Eye (tissue), 1 donor: Measurements from ENCODE around the gene LRRC2.
"Not testable (repeated sequence)": the region's sequence is repeated elsewhere in the genome, so short reads cannot be mapped to it uniquely, and the experiment has no call there.

Source experiments
- DNase-seq: peaks from one replicate; pipeline ENCODE4 v3.0.0-alpha.2; 2015

LRRC2 gene

DNA sequence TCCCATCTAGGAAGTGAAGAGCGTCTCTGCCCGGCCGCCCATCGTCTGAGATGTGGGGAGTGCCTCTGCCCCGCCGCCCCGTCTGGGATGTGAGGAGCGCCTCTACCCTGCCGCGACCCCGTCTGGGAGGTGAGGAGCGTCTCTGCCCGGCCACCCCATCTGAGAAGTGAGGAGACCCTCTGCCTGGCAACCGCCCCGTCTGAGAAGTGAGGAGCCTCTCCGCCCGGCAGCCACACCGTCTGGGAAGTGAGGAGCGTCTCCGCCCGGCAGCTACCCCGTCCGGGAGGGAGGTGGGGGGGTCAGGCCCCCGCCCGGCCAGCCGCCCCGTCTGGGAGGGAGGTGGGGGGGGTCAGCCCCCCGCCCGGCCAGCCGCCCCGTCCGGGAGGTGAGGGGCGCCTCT is 71.6 kb downstream of the LRRC2 start:
- DNase-seq, result not testable (repeated sequence)

DNA sequence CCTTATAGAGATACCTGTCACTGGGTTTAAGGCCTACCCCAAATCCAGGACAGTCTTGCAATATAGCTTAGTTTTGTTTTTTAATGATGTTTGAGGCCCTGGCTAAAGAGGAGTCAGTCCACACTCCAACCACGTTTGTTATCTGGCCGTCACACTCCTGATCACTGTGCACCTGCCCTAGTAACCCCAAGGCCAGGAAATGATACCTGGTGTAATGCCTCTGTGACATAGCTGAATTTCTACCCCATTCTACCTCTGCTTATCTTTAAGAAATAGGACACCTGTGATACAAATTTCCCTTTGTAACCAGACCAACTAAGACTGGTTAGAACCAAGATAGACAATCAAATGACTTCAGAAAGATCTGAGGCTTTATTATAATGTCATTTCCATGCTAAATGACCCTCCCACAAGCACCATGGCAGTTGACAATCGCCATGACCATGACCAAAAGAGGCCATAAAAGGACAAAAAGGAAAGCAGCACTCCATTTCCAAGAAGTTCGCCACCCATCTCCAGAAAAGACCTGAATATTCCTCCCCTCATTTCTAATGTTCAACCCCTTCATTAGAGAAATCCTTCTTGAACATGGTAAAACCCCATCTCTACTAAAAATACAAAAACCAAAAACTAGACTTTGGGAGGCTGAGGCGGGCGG is 73.1 kb downstream of the LRRC2 start:
- DNase-seq, result no peak

DNA sequence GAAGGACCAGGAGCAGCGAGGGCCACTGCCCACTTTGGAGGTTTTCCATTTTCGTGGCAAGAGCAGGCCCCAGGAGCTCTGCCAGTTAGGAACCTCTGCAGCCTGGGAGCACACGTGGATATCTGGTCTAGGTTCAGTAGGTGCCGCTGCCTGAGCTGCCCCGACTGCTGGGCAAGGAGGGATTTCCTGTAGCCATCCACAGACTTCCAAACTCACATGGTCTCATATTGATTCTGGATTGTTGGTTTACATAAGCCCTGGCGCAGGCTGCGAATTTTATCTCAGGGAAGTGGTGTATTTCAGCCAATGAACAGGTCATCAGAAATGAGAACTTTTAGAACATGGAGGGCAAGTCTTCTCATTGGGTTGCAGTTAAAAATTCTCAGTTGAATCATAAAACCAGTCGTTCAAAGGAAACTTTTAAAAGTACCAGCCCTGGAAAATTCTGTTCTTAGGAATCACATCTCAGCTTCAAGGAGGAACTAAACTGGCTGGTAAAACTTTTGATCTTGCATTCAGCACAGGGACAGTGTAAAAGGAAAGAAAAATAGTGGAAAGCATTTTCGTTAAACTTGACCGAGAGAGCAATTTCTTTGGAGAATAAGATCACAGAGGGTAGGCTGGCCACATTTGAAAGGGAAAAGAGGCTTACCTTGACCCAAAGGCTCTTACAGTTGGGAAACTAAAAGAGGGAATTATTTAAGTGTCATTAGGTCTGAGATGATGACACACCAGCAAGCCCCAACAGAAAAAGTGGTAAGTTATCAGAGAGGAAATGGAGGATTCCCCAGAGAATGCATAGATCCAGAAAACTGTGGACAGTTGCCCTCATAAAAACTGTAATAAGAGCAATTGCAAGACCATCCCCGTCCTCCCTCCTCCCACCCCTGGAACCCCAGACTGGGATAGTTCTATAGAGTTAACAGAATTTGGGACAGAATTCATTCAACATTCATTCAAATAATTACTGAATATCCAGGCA is 74.7 kb downstream of the LRRC2 start:
- no peak for DNase-seq

DNA sequence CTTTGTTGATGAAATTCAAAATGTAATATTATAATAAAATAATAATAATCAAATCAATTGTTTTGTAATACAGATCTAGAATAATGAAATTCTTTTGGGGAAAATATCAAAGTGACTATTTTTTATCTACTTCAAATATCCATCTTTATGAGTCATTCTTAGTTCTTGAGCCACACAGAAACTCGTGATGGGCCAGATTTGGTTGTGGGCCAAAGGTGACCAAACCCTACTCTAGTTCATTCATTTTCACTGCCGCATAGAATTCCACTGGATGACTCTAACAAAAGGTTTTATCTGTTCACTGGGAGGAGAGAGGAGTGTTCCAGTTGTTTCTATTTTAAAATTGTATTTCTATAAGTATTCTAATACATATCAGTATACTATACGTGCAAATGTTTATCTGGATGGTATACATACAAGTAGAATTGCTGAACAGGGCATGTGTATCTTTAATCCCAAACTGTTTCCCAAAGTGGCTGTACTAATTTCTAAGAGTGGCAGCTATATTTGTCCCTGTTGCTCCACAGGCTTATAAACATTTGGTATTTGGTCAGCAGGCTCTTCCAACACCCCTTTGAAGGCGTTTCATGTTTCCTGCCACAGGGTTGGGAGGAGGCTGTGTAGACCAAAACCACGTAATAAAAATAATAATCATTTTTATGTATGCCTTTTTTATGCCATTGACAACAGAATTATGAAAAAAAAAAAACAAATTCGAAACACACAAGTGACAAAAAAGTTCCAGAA is 75.6 kb downstream of the LRRC2 start:
- DNase-seq, result no peak

DNA sequence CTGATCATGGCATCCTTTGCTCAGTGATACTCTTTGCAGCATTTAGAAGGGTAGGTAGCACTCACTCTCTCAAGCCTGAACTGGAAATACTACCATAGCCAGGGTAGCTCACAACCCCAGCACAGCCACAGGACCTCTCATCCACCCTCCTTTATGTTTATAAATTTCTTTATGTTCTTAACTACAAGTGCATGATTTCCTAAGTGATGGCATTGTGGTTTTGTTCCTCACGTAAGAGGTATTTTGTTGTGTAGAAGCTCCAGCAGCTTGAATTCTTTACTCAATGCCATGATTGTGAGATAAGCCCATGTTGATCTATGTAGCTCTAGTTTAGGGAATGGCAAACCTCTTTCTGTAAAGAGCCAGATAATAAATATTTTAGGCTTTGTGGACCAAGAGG is 76.2 kb downstream of the LRRC2 start:
- no peak for DNase-seq

DNA sequence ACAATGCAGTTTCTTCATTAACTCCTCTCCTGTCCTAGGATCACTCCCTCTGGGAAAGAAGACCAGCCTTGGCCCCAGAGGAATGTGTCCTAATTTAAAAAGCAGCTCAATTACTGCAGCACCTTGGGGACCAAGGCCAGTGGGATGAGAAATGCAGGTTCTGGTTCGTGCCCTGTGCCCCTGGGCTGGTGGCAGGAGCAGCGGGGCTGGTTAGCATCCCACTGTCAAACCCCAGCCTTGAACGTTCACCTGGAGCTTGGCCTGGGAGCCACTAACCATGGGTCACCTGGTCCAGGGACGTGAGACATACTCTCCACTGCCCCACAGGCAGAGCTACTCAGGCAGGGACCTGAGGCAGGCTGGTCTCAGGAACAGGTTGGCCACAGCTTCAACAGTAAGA is 76.7 kb downstream of the LRRC2 start:
- DNase-seq, result no peak

DNA sequence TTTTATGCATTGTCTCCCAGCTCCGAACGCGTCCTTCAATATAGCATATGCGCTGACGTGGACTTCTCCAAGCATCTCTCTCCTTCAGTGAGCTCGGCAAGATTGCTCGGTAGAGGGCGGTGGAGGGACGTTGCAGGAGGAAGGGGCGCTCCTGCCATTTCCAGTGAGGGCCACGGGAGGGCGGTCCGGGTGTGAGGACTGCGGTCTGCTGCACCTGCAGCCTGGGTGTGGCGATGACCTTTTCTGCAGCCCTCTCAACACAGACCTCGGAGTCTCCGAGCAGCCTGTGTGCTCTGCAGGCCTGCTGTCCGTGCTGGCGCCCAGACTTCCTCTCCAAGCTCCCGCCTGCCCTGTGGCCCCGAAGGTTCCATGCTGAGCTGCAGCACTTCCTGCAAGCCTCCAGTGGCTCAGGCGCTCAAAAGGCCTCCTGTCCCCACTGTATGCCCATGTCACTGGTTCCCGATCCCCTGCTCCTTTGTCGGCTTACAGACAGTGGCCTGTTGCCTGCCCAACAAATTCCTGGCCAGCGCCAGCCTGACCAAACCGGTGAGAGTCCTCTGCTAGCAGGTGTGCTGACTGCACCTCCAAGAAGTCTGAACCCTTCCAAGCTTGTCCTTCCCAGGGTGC is 77.3 kb downstream of the LRRC2 start:
- DNase-seq, result peak; percentile 97

DNA sequence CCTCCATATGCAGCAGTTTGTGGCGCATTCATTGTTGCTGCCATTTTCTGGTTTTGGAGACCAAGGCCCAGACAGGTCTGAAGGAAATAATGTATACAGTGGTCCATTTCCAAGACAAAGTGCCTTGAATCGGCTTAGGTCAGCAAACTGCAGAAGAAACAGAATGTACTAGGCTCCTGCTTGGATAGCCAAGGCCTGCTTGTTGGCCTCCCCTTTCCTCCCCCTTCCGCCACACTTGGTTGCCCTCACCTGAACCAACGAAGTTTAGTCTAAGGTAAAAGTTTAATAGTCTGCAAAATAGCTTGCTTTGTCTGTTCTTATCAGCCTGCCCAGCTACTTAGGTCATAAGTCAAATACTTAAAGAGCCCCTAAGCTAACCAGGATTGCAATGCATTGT is 80.3 kb downstream of the LRRC2 start:
- no peak for DNase-seq

DNA sequence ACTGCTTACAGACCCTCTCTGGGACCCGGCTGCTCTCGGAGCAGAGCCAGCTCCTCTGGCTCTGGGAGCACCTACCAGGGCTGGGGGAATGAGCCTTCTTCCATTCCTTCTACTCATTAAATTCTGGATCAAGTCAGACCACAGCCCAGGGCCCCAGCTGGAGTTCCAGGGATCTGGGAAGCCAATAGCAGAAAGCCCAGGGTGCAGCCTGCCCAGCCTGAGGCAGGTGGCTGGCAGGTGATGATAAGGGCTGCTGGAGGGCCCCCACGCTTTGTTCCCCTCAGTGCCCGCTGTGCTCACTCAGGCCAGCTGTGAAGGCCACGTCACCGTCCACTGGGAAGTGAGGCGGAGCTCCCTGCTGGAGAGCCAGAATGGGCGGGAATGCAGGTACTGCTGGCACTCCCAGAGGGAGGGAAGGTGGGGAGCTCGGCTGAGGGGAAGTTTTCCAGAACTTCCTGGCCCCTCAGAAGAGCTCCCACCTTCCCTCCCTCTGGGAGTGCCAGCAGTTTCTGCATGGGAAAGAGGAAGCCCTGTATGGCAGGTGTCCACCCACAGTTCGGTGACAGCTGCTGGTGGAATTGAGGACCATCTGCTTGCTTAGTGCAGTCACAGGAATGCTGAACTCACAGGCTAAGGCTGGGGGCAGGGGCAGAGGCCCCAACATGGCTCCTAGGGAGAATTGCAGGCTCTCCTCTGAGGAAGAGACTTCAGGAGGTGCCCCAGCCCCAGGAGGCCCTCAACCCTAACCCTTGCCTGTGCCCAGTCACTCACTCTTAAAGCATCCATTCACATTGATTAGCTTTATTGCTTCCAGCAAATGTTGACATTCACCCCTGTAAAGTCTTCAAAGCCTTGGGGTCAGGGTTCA is 81.0 kb downstream of the LRRC2 start:
- DNase-seq, result peak; percentile 69

DNA sequence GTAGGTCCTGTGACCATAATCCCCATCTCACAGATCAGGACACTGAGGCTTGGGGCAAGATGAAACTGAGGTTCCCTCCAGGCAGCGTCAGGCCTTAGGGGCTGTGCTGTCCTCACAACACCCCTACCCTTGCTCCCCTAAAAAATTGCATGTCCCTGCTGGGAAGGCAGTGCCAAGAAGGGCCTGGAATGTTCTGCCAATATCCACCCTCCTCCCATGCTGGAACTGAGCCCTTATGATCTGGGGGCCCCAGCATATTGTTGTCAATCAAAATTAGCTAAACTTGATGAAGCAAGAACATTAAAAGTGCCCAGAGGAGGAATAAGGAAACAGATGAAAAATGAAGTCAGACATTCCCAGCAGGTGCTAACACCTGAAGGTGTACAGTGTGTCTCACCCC is 81.7 kb downstream of the LRRC2 start:
- no peak for DNase-seq

DNA sequence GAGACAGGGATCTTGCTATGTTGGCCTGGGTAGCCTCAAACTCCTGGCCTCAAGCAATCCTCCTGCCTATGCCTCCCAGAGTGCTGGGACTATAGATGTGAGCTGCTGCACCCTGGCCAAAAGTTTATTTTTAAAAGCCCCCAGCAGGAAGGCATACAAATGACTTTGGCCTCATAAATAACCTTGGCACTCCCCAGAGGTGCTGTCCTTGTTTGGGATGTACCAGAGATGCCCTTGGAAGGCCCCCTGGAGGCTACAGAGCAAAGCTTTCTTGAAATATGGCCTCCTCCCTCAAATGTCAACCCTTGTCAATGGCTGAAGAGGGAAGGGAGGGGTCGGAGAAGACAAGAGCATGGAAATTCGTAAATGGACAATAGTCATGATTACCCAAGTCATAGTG is 82.3 kb downstream of the LRRC2 start:
- DNase-seq, result no peak

DNA sequence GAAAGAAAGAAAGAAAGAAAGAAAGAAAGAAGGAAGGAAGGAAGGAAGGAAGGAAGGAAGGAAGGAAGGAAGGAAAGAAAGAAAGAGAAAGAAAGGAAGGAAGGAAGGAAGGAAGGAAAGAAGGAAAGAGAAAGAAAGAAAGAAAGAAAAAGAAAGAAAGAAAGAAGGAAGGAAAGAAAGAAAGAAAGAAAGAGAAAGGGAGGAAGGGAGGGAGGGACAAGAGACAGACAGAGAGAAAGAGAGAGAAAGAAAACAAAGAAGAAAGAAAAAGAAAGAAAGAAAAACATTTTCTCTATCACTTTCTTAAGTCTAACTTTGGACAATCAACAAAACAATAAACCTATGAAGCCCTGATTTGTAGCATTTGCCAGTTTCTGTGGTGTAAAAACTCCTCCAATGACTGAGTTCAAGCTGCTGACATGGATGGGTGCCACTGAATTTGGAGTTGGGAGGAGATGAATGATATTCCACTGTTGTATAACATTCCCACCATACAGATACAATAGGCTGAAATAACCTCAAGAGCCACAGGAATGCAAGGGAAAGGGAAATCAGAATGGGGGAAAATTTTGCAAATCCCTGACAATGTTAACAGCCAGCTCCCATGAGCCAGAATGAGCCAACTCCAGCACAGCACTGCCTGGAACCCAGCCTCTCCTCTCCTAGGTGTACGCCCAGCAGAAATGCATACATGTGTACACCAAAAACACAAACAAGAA is 83.3 kb downstream of the LRRC2 start:
- DNase-seq, result peak; percentile 50

DNA sequence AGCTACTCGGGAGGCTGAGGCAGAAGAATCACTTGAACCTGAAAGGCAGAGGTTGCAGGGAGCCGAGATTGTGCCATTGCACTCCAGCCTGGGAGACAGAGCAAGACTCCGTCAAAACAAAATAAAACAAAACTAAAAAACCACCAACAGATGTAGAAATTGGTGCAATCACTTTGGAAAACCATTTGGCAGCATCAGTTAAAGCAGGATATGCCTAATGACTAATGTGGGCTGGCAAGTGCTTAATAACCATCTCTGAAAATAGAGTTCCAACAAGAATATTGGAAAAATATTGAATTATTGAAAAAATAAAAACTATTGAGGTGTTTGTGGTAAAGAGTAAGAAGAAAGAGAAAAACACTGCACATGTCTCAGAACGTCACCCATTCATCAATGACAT is 84.5 kb downstream of the LRRC2 start:
- no peak for DNase-seq

DNA sequence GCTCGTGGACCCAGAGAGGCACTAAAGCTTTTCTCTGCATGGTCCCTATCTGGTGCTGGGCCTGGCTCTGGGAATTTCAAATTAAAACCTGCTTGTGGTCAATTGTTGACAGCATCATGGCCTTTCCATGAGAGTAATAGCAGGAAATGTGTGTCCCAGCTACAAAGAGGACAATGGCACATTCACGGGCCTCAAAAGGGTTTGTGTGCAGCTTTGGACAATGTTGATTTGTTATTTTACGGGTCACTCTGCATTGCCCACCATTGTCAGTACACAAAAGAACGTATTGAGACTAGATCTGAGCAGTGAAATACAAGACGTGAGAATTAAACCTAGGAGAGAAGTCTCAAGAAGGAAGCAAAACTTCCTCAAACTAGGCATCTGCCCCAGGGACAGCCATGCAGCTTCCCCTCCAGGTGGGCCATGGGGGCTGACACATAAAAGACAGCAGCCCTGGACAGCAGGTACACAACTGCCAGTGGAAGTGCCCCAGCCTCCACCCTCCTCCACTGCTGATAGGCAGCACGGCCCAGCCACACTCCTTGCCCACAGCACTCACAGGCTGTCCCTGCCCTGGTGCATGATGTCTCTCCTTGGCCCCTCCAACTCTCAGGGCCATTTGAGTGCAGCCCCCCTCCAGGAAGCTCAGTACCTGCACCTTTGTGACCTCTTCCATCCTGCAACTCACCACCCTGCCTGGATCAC is 85.5 kb downstream of the LRRC2 start:
- peak; percentile 29 for DNase-seq

DNA sequence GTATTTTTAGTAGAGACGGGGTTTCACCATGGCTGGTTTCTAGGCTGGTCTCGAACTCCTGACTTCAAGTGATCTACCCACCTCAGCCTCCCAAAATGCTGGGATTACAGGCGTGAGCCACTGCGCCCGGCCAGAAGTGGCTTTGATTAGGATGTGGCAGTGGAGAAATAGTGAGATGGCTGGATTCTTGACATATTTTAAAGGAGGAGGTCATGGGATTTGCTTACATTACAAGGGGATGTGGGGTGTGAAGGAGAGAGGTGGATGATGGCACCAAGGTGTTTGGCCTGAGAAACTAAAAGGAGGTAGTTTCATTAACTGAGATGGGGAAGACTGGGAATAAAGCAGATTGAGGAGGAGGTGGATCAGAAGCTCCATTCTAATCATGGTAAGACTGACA is 86.4 kb downstream of the LRRC2 start:
- DNase-seq, result no peak

DNA sequence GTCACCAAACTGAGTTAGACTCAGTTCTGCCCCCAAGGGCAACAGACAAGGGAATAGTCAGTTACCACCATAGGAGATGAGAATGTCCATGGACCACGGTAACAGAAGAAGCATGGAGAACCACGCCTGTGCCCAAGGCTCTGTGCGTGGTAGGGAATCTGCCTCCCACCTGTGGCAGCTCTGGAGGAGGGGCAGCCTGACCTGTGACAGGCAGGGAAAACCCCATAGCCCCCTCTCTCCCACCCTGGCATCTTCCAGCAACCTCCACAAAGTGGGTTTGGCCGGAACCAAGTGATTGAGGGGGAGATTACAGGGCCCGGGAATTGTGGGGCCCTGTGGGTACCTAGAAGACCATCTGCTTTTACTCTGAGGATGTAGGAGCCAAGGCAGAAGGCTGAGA is 87.1 kb downstream of the LRRC2 start:
- DNase-seq, result no peak

DNA sequence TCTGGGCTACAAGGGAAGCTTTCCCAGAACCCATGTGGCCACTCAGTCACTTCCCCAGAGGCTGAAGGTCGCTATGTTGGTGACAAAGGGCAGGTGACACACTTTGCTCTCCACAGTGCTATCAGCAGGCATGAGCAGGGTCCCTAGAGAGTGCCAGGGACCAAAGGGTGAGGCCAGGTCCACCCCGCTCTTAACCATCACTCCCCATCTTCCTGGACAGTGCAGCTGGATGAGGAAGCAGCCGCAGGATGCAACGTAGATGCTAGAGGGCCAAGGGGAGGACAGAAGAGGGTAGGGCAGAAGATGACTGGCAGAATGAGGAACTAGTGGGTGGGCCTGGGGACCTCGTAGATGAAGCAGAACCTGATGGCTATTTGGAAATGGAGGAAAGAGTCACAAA is 87.8 kb downstream of the LRRC2 start:
- no peak for DNase-seq

DNA sequence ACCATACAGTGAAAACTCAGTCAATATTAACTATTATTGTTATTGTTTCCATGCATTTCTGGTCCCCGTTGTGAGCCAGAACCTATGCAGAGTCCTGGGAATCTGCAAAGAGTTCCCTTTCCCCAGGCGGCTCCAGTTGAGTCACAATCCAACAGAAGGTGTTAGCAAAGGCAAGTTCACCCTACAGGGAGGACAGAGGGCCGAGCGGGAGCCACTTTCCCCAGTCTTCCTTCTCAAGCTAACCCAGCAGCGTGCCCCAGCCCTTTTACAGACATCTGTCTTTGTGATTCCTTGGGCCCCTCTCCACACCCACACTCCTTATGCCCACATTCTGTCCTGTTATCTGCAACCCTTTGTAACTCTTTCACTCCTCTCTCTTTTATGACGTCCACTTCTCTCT is 88.3 kb downstream of the LRRC2 start:
- no peak for DNase-seq

DNA sequence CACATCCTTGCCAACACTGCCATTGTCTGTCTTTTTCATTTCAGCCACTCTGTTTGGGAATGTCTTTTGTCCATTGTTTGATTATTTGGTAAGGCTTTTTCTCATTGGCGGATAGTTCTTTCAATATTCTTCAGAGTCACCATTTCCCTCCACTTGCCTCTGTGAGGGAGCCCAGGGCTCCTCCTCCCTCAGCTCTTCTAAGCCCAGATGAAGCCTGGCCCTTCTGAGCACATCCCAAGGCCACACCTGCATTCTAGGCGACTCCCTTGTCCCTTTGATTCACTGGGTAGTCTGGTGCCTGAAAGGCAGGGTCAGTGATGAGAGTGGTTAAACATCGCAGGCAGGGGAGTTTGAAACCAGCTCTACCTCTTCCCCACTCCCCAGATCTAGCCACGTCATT is 89.0 kb downstream of the LRRC2 start:
- DNase-seq, result no peak

DNA sequence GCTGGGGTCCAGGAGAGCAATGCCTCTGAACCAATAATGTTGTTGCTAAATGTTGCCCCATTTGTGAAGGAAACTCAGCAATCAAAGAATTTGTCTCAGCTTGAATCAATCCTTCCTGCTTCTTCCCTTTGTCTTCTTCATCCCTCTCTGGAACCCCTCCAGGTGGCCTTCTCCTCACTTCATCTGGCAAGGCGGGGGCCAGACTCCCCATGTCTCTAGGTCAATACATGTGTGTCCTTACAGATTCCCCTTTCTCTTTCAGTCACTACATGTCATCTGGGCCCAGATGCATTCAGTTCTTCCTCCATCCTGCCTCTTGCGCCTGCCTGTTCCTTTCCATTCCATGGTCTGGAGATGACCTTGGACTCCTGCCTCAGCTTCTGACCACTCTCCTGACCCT is 93.4 kb downstream of the LRRC2 start:
- DNase-seq, result no peak
